ENCODE results near the gene KIAA1671.

DNA sequence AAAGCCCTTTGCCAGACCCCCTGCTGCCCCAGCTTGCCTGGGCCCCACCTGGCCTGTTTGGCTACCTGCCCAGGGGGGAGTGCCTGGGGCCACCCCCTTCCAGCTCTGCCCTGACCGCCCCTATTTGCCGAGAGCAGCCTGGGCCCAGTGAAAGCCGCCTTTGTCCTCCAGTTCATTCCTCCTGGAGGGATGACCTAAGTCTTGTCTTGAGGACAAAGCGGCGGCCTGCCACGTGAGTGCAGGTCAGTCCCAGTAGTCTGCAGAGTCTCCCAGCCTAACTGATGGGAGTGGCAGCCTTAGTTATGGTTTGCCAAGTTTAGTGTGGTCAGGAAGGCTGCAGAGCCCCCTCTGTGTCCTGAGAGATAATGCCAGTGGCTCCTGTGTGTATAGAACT lies 131.3 kb downstream of the KIAA1671 start:
- no peak for TF ChIP-seq GATA2 (IDR thresholded peaks at IDR 0.05; ENCODE audit: low read depth, low read length)
- TF ChIP-seq GATA3 (IDR thresholded peaks at IDR 0.05; ENCODE audit: low read depth, low read length): no peak
